GM12878 (cell line): ENCODE data around the gene FAM81B. TPM values are rescaled to one million over a fixed set of nuclear protein-coding genes. Genes with fewer than 3 reads are reported as not detected.

ENCODE experiments used
- ATAC-seq: fragments of 200-7000 bp; cut with Tn5 transposase; 3 replicates; pipeline ENCODE4 v1.9.1; 2020; ENCODE audit warnings: mild to moderate bottlenecking, moderate library complexity
- BruUV-seq: library from RNA; stranded (reverse); fragments of 400-500 nt; replicated peaks from 2 replicates; lab custom pipeline; 2021; lab: Mats Ljungman, UMichigan
- CTCF ChIA-PET: fragments of 300-600 bp; sonication (Branson Sonifier 250); formaldehyde crosslinking; extraction: SDS; loops from one replicate; lab custom pipeline; 2021; ENCODE audit warnings: inconsistent platforms; lab: Yijun Ruan, JAX
- POLR2A ChIA-PET: fragments of 350-600 bp; formaldehyde crosslinking; extraction: SDS; loops from one replicate; lab custom pipeline; 2021; ENCODE audit warnings: inconsistent platforms; lab: Charles Lee
- RAD21 ChIA-PET: fragments of 300-600 bp; sonication (Branson Sonifier 250); formaldehyde crosslinking; loops from one replicate; lab custom pipeline; 2023; ENCODE audit warnings: antibody characterized with exemption; ENCODE audit not compliant: unreplicated experiment; lab: Charles Lee
- SMC1A ChIA-PET: fragments of 300-600 bp; sonication (Branson Sonifier 250); formaldehyde crosslinking; loops from one replicate; lab custom pipeline; 2023; ENCODE audit not compliant: unreplicated experiment, uncharacterized antibody; lab: Charles Lee
- DNase-seq: peaks from one replicate; pipeline ENCODE4 v3.0.0-alpha.2; 2011; ENCODE audit warnings: low read depth, low spot score
- FAIRE-seq: peaks from 3 replicates; lab custom pipeline; 2011; peaks lifted over from hg19 to GRCh38; lab: Jason Lieb, UNC
- H2AFZ ChIP-seq: 2 replicates; pipeline ENCODE4 v1.6.0; 2011; ENCODE audit warnings: low read depth, low read length, control low read depth; ENCODE audit not compliant: control insufficient read depth
- H3K27ac ChIP-seq: 2 replicates; pipeline ENCODE4 v1.5.1; 2011; ENCODE audit warnings: control low read depth; ENCODE audit not compliant: control insufficient read depth, insufficient read depth
- H3K27me3 ChIP-seq, 2 experiments: replicated peaks in 1 of 2; 2 replicates each; pipeline versions ENCODE4 v1.6.0 to v1.6.1; 2011; ENCODE audit warnings: low read length in 1 of 2; ENCODE audit not compliant: control insufficient read depth in 2 of 2, insufficient read depth in 2 of 2
- H3K36me3 ChIP-seq, 2 experiments: 2 replicates each; pipeline ENCODE4 v1.5.1; 2011; ENCODE audit warnings: low read length in 1 of 2; ENCODE audit not compliant: control insufficient read depth in 2 of 2, insufficient read depth in 2 of 2
- H3K4me1 ChIP-seq: 2 replicates; pipeline ENCODE4 v1.6.1; 2011; ENCODE audit warnings: mild to moderate bottlenecking, low read length, moderate library complexity, mixed read lengths; ENCODE audit not compliant: control insufficient read depth, insufficient read depth
- H3K4me2 ChIP-seq: 2 replicates; pipeline ENCODE4 v1.6.0; 2011; ENCODE audit warnings: control low read depth; ENCODE audit not compliant: control insufficient read depth, insufficient read depth
- H3K4me3 ChIP-seq: fragments of 200-600 bp; sonication (generic); 2 replicates; pipeline ENCODE4 v1.5.1; 2016
- H3K79me2 ChIP-seq: 2 replicates; pipeline ENCODE4 v1.6.0; 2011; ENCODE audit warnings: low read length; ENCODE audit not compliant: control insufficient read depth, insufficient read depth
- H3K9ac ChIP-seq: 2 replicates; pipeline ENCODE4 v1.8.0; 2011; ENCODE audit warnings: low read length, control low read depth, mixed read lengths; ENCODE audit not compliant: control insufficient read depth, insufficient read depth
- H3K9me3 ChIP-seq: replicated peaks from 3 replicates; pipeline ENCODE4 v1.5.1; 2011; ENCODE audit warnings: mild to moderate bottlenecking, low read length; ENCODE audit not compliant: control insufficient read depth, insufficient read depth
- H4K20me1 ChIP-seq: 2 replicates; pipeline ENCODE4 v1.6.0; 2011; ENCODE audit not compliant: control insufficient read depth, insufficient read depth
- BCL3 ChIP-seq: IDR thresholded peaks from 2 replicates; pipeline ENCODE4 v1.6.1; 2011; ENCODE audit warnings: borderline replicate concordance, low read depth, mild to moderate bottlenecking, moderate library complexity, low read length; ENCODE audit not compliant: insufficient read depth, poor library complexity, severe bottlenecking
- CTCF ChIP-seq, 3 experiments: IDR thresholded peaks in 2 of 3; conservative IDR thresholded peaks in 1 of 3; 2 replicates each; pipeline ENCODE4 v1.5.1; 2011; ENCODE audit warnings: low read depth in 3 of 3, low read length in 3 of 3, mild to moderate bottlenecking in 3 of 3, control low read depth in 2 of 3, moderate library complexity in 2 of 3, inconsistent platforms in 1 of 3, mixed read lengths in 1 of 3; ENCODE audit not compliant: control insufficient read depth in 2 of 3, insufficient read depth in 1 of 3; ENCODE audit errors: extremely low read depth in 1 of 3
- DPF2 ChIP-seq: fragments of 450-650 bp; IDR thresholded peaks from 2 replicates; pipeline ENCODE4 v1.6.1; 2017; ENCODE audit warnings: mild to moderate bottlenecking
- LARP7 ChIP-seq: fragments of 450-650 bp; IDR thresholded peaks from 2 replicates; pipeline ENCODE4 v1.6.1; 2017; ENCODE audit warnings: mild to moderate bottlenecking
- WGBS: methylation state at CpG from one replicate; pipeline ENCODE4 v1.1.6; 2016; ENCODE audit warnings: low lambda C conversion rate; ENCODE audit not compliant: insufficient replicate concordance, insufficient coverage; ENCODE audit errors: missing lambda C conversion rate; 5-methylcytosine and 5-hydroxymethylcytosine counted together
- in situ Hi-C: fragments of 300-500 bp; cut with MboI; formaldehyde crosslinking; loops from 9 replicates; pipeline ENCODE4 v1.14.3; 2018; ENCODE audit warnings: mixed read lengths
- intact Hi-C: fragments of 100-400 bp; cut with micrococcal nuclease; formaldehyde crosslinking; loops from one replicate; pipeline ENCODE4 v1.14.2; 2022; ENCODE audit not compliant: unreplicated experiment
- polyA plus RNA-seq, 11 experiments: library from polyadenylated mRNA; depleted of rRNA in 4 of 11; unstranded in 6 of 11; stranded (reverse) in 5 of 11; fragments of >200 nt; fragmentation: Nextera tagmentation in 4 of 11; fragmentation: Illumina TruSeq in 1 of 11; extraction: Ambion mirVana in 4 of 11; extraction: Trizol in 1 of 11; gene quantifications; 1 replicate in 1 of 11; 2 replicates in 10 of 11; pipeline versions ENCODE4 v1.2.1 to v1.2.3, GENCODE V29; 2011 to 2016; ENCODE audit warnings: inconsistent platforms in 2 of 11, missing spikeins in 2 of 11, low read depth in 1 of 11
- total RNA-seq, 4 experiments: library from RNA; depleted of rRNA in 3 of 4; stranded (reverse); fragments of >200 nt in 3 of 4; fragmentation: Illumina TruSeq in 1 of 4; extraction: Trizol in 1 of 4; gene quantifications; 2 replicates each; pipeline versions ENCODE4 v1.2.1 to v1.2.3, GENCODE V29; 2013 to 2021

The FAM81B gene
- total and polyA plus RNA-seq, 10 of the 15 experiments (the other 5 are each of a cell fraction or from before 2014, with no cell fraction given) = not detected

- POLR2A ChIA-PET = no interaction called here
- CTCF ChIA-PET = no interaction called here
- H3K4me1 ChIP-seq = no peaks in the 10 kb centered on the region
- no peaks in the 10 kb centered on the region for H3K79me2 ChIP-seq
- H3K27ac ChIP-seq = no peak overlapping the region
- no peaks in the 10 kb centered on the region for H3K36me3 ChIP-seq
- FAIRE-seq (no peak), DNase-seq (no peak), ATAC-seq (no peak)
- RAD21 ChIA-PET = no interaction called here
- H2AFZ ChIP-seq = no peak overlapping the region
- no peak overlapping the region for H3K4me3 ChIP-seq
- no peaks in the 10 kb centered on the region for H4K20me1 ChIP-seq
- no peak for TF ChIP-seq CTCF (IDR thresholded peaks at IDR 0.05 in 2 of 3, conservative IDR thresholded peaks at IDR 0.05 in 1 of 3; ENCODE audit: control insufficient read depth in 2 of 3, extremely low read depth in 1 of 3, insufficient read depth in 1 of 3, low read depth in 3 of 3, low read length in 3 of 3)
- no peak for TF ChIP-seq DPF2
- TF ChIP-seq BCL3 = no peak
- TF ChIP-seq LARP7 = no peak
- intact Hi-C loops = no loop called here
- SMC1A ChIA-PET = no interaction called here
- no peak overlapping the region for H3K9ac ChIP-seq
- 86% methylated on average over 2 of the region's 2 CpGs for WGBS
- no peak overlapping the region for H3K4me2 ChIP-seq
- H3K27me3 ChIP-seq = no peaks in the 10 kb centered on the region; a peak in 1 of 4 replicates
- in situ Hi-C loops = no loop called here
- no TSS peak for BruUV-seq
- H3K9me3 ChIP-seq = no peaks in the 10 kb centered on the region
These were observed 41.6 kb downstream of the FAM81B start for GRCh38 chr5:95432779-95433178.
